Airway epithelial cell (primary cell): ENCODE measurements around the gene SIAH1. TPM values are rescaled to one million over a fixed set of nuclear protein-coding genes. Genes with fewer than 3 reads are reported as not detected.

Experiments
- total RNA-seq: library from RNA; depleted of rRNA; stranded (reverse); fragments of >200 nt; gene quantifications from 2 replicates; pipeline ENCODE4 v1.2.3, GENCODE V29; 2015

SIAH1 gene, protein sequence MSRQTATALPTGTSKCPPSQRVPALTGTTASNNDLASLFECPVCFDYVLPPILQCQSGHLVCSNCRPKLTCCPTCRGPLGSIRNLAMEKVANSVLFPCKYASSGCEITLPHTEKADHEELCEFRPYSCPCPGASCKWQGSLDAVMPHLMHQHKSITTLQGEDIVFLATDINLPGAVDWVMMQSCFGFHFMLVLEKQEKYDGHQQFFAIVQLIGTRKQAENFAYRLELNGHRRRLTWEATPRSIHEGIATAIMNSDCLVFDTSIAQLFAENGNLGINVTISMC
- 23.3 and 26.2 TPM in 2 replicates for total RNA-seq

DNA sequence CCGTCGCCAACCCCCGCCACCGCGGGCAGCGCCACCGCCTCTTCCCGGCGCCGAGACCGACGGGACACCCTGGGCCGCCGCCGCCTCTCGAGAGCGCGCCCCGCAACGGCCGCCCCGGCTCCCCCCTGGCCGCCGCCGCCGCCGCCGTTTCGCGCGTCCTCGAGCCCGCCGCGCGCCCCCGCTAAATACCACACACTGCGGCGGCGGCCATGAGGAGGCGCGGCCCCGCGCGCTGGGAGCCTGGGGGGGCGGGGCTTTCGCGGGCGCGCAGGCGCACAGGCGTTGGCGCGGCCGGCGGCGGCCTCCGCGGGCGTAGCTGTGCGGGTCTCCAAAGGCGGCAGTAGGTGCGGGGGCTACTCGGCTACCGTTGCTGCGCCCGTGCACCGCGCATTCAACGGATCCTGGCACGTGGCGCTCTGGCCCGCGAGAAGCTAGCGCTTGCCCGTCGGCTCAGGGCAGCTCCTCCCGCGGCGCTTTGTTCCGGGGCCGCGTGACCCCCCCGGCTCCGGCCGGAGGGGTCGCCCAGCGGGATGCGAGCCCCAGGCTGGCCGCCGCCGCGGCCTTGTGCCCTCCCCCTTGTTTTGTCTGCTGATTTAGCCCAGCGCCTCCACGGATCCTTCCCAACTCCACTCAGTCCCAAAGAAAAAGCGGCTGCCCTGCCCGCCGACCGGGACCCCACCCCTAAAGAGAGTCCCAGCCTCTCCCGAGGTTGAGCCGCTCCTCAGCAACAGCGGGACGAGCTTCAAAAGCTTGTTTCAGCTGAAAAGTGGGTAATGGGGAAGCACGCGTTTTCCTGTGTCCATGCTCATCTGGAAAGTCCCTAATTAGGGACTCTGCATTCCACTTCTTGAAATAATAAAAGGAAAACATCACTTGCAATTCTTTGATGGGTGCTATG lies at the start of gene SIAH1:
Gene SIAH1, minus strand, starts transcription at position 161 of the 898 bp plus-strand sequence. CDS start 22,985 bp downstream, outside the sequence.

Other genes starting within 250 kb of the SIAH1 start
- gene ABCC12, start 229.4 kb downstream of the SIAH1 start, total RNA-seq = not detected in 2 replicates
- gene LONP2, start 141.1 kb downstream of the SIAH1 start, total RNA-seq = 25.0 and 45.8 TPM in 2 replicates
- gene ABCC11, start 137.9 kb downstream of the SIAH1 start, total RNA-seq = 0.19 and 0.21 TPM in 2 replicates
- 22.0 and 22.8 TPM in 2 replicates for gene N4BP1, start 224.8 kb upstream of the SIAH1 start, total RNA-seq